Naive thymus-derived CD4-positive, alpha-beta T cell (primary cell): Measurements from ENCODE around the gene CCSER1. TPM values are rescaled to one million over a fixed set of nuclear protein-coding genes. Genes with fewer than 3 reads are reported as not detected.
"Not testable (repeated sequence)": the region's sequence is repeated elsewhere in the genome, so short reads cannot be mapped to it uniquely, and the experiment has no call there.

Experiments
- ATAC-seq: fragments of 150-1000 bp; cut with Tn5 transposase; 2 replicates; pipeline ENCODE4 v1.10.0; 2021; ENCODE audit warnings: mild to moderate bottlenecking, moderate library complexity
- CTCF ChIA-PET: fragments of 350-600 bp; sonication (Branson Sonifier 250); formaldehyde crosslinking; loops from one replicate; lab custom pipeline; 2021; ENCODE audit warnings: antibody characterized with exemption; lab: Charles Lee
- POLR2A ChIA-PET: fragments of 350-600 bp; sonication (Branson Sonifier 250); formaldehyde crosslinking; loops from one replicate; lab custom pipeline; 2021; ENCODE audit warnings: antibody characterized with exemption, inconsistent platforms; lab: Charles Lee
- DNase-seq, 9 donors: peaks; one replicate each; pipeline versions ENCODE4 v3.0.0 to v3.0.0-alpha.2; 2020 to 2022; ENCODE audit warnings: mixed read lengths in 1 of 9
- H3K27ac ChIP-seq: one replicate; pipeline ENCODE4 v1.7.0; 2013; ENCODE audit warnings: mild to moderate bottlenecking, low read depth, low read length, moderate library complexity
- H3K27me3 ChIP-seq, 2 donors: one replicate each; pipeline ENCODE4 v1.7.0; 2013; ENCODE audit warnings: low read length in 2 of 2, mild to moderate bottlenecking in 2 of 2, moderate library complexity in 2 of 2; ENCODE audit not compliant: control insufficient read depth in 2 of 2, insufficient read depth in 2 of 2
- H3K36me3 ChIP-seq, 3 experiments: 1 replicate in 2 of 3; 2 replicates in 1 of 3; pipeline ENCODE4 v1.7.0; 2013; ENCODE audit warnings: low read length in 3 of 3, mild to moderate bottlenecking in 3 of 3, moderate library complexity in 1 of 3; ENCODE audit not compliant: insufficient read depth in 3 of 3, control insufficient read depth in 2 of 3
- H3K4me1 ChIP-seq, 2 donors: one replicate each; pipeline ENCODE4 v1.7.0; 2013; ENCODE audit warnings: low read length in 2 of 2, mild to moderate bottlenecking in 2 of 2, moderate library complexity in 1 of 2; ENCODE audit not compliant: control insufficient read depth in 2 of 2, insufficient read depth in 2 of 2
- H3K4me3 ChIP-seq: 2 replicates; pipeline ENCODE4 v1.7.0; 2013; ENCODE audit warnings: mild to moderate bottlenecking, low read length
- H3K9me3 ChIP-seq, 3 experiments: 1 replicate in 2 of 3; 2 replicates in 1 of 3; pipeline ENCODE4 v1.7.0; 2013; ENCODE audit warnings: low read length in 3 of 3; ENCODE audit not compliant: control insufficient read depth in 2 of 3
- H3K27ac Mint-ChIP-seq, 9 donors: one replicate each; pipeline ENCODE4 v1.8.0; 2020 to 2022; ENCODE audit warnings: mixed read lengths in 9 of 9, mild to moderate bottlenecking in 8 of 9, moderate library complexity in 5 of 9, inconsistent platforms in 2 of 9
- H3K27me3 Mint-ChIP-seq, 5 donors: one replicate each; pipeline ENCODE4 v1.8.0; 2021 to 2022; ENCODE audit warnings: mixed read lengths in 5 of 5, mild to moderate bottlenecking in 1 of 5
- H3K36me3 Mint-ChIP-seq, 5 donors: one replicate each; pipeline ENCODE4 v1.8.0; 2020 to 2022; ENCODE audit warnings: mixed read lengths in 5 of 5, mild to moderate bottlenecking in 3 of 5, inconsistent platforms in 1 of 5
- H3K4me1 Mint-ChIP-seq, 7 donors: one replicate each; pipeline ENCODE4 v1.8.0; 2020 to 2022; ENCODE audit warnings: mixed read lengths in 7 of 7, mild to moderate bottlenecking in 3 of 7, inconsistent platforms in 1 of 7
- H3K4me3 Mint-ChIP-seq, 10 donors: one replicate each; pipeline ENCODE4 v1.8.0; 2020 to 2022; ENCODE audit warnings: mild to moderate bottlenecking in 10 of 10, mixed read lengths in 10 of 10, moderate library complexity in 6 of 10, inconsistent platforms in 2 of 10
- H3K9me3 Mint-ChIP-seq, 11 donors: one replicate each; pipeline ENCODE4 v1.8.0; 2020 to 2022; ENCODE audit warnings: mixed read lengths in 11 of 11, mild to moderate bottlenecking in 4 of 11, inconsistent platforms in 1 of 11, moderate library complexity in 1 of 11
- intact Hi-C, 2 donors: fragments of 100-400 bp; cut with micrococcal nuclease; formaldehyde crosslinking; loops; one replicate each; pipeline ENCODE4 v1.15.1; 2023
- polyA plus RNA-seq, 2 donors: library from polyadenylated mRNA; unstranded; fragments of 300-500 nt; fragmentation: Illumina TruSeq; gene quantifications; one replicate each; pipeline ENCODE4 v1.2.3, GENCODE V29; 2021
- total RNA-seq, 6 experiments: library from RNA in 5 of 6; stranded (reverse) in 5 of 6; gene quantifications; 1 replicate in 5 of 6; 2 replicates in 1 of 6; pipeline ENCODE4 v1.2.3 and lab custom pipeline; 2021 to 2026

Gene CCSER1
- total and polyA plus RNA-seq, 7 experiments from 2014 or later, result 0.30 to 4.0 (median 1.4) TPM; not detected in 3

- CTCF ChIA-PET, result no interaction called here
- H3K27ac Mint-ChIP-seq, result no peak overlapping the region
- H3K36me3 Mint-ChIP-seq, result no peaks in the 10 kb centered on the region
- DNase-seq (no peak), ATAC-seq (no peak)
- no peaks in the 10 kb centered on the region for H3K4me1 Mint-ChIP-seq
- H3K9me3 ChIP-seq, result no peaks in the 10 kb centered on the region
- H3K4me3 ChIP-seq, result no peak overlapping the region
- no peak overlapping the region for H3K27ac ChIP-seq
- POLR2A ChIA-PET, result no interaction called here
- H3K27me3 Mint-ChIP-seq, result no peaks in the 10 kb centered on the region
- peaks cover 0 to 16% (median 5%) of the 10 kb centered on the region in 11 donors for H3K9me3 Mint-ChIP-seq
- no peaks in the 10 kb centered on the region for H3K36me3 ChIP-seq
- no peak overlapping the region for H3K4me3 Mint-ChIP-seq
- intact Hi-C loops, result no loop called here
- no peaks in the 10 kb centered on the region for H3K4me1 ChIP-seq
- no peaks in the 10 kb centered on the region for H3K27me3 ChIP-seq
These were observed 1044.0 kb downstream of the CCSER1 start for GRCh38 chr4:91171217-91171616.

GRCh38 chr4:91185061-91185460, 1057.9 kb downstream of the CCSER1 start:
- H3K27me3 ChIP-seq, H3K4me3 ChIP-seq, H3K4me3 Mint-ChIP-seq, DNase-seq, H3K27me3 Mint-ChIP-seq, H3K27ac ChIP-seq, CTCF ChIA-PET, H3K36me3 ChIP-seq, H3K27ac Mint-ChIP-seq, H3K4me1 Mint-ChIP-seq, POLR2A ChIA-PET, H3K36me3 Mint-ChIP-seq, H3K4me1 ChIP-seq, intact Hi-C loops, H3K9me3 ChIP-seq, ATAC-seq: not testable (repeated sequence)
- peaks cover 2 to 30% (median 11%) of the 10 kb centered on the region in 11 donors for H3K9me3 Mint-ChIP-seq

DNA sequence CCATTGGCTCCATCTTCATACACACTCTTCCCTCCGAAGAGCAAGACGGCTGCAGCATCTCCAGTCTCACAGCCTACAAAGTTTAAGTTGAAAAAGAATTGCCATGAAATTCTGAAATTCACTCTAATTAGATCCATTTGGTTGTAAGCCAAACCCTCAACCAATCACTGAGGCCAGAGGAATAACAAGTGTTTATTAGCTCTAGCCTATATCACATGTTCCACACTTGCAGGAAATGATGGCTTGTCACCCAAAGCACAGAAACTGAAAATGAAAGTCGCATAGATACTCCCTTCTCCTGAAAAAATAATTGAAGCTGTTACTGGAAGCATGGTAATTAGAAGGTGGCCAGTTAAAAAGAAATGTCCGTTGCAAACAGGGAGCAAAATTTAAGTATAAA, 1071.8 kb downstream of the CCSER1 start:
- no peaks in the 10 kb centered on the region for H3K9me3 ChIP-seq

DNA sequence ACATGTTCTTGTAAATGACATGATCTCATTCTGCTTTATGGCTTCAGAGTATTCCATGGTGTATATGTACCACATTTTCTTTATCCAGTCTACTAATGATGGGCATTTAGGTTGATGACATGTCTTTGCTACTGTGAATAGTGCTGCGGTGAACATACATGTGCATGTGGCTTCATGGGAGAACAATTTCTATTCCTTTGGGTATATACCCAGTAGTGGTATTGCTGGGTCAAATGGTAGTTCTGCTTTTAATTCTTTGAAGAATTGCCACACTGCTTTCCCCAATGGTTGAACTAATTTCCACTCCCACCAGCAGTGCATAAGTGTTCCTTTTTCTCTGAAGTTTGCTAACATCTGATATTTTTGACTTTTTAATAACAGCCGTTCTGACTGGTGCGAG, 1080.3 kb downstream of the CCSER1 start:
- H3K27ac ChIP-seq, result no peak overlapping the region
- Mint-ChIP-seq H3K27ac (no peak overlapping the region), H3K27me3 (no peaks in the 10 kb centered on the region), H3K4me1 (no peaks in the 10 kb centered on the region), H3K4me3 (no peak overlapping the region), H3K9me3 (peaks cover 0 to 30% (median 2%) of the 10 kb centered on the region in 11 donors), H3K36me3 (no peaks in the 10 kb centered on the region)
- H3K4me1 ChIP-seq, result no peaks in the 10 kb centered on the region
- intact Hi-C loops, result no loop called here
- ChIA-PET POLR2A (no interaction called here), CTCF (no interaction called here)
- H3K4me3 ChIP-seq, result no peak overlapping the region
- H3K36me3 ChIP-seq, result no peaks in the 10 kb centered on the region
- DNase-seq (no peak), ATAC-seq (no peak)
- no peaks in the 10 kb centered on the region for H3K27me3 ChIP-seq
- no peaks in the 10 kb centered on the region for H3K9me3 ChIP-seq

More for the DNA sequence above, 1071.8 kb downstream of the CCSER1 start:
- Mint-ChIP-seq H3K27ac (peak overlapping the region in 1 of 9 donors; percentile 20), H3K36me3 (no peaks in the 10 kb centered on the region), H3K4me1 (peaks cover 0 to 5% (median 0%) of the 10 kb centered on the region in 7 donors), H3K4me3 (peak overlapping the region in 1 of 10 donors; percentile 33), H3K27me3 (no peaks in the 10 kb centered on the region), H3K9me3 (peaks cover 0 to 4% (median 0%) of the 10 kb centered on the region in 11 donors)
- no peaks in the 10 kb centered on the region for H3K4me1 ChIP-seq
- DNase-seq (no peak), ATAC-seq (no peak)
- intact Hi-C loops, result no loop called here
- CTCF ChIA-PET, result no interaction called here
- no peak overlapping the region for H3K27ac ChIP-seq
- POLR2A ChIA-PET, result no interaction called here
- no peak overlapping the region for H3K4me3 ChIP-seq
- H3K27me3 ChIP-seq, result no peaks in the 10 kb centered on the region
- H3K36me3 ChIP-seq, result no peaks in the 10 kb centered on the region

GRCh38 chr4:91212211-91212610, 1085.0 kb downstream of the CCSER1 start:
- no peaks in the 10 kb centered on the region for H3K4me1 Mint-ChIP-seq
- ChIA-PET CTCF (no interaction called here), POLR2A (no interaction called here)
- Histone ChIP-seq H3K4me1 (no peaks in the 10 kb centered on the region), H3K4me3 (no peak overlapping the region), H3K9me3 (no peaks in the 10 kb centered on the region), H3K27me3 (no peaks in the 10 kb centered on the region), H3K27ac (no peak overlapping the region), H3K36me3 (no peaks in the 10 kb centered on the region)
- intact Hi-C loops, result no loop called here
- no peak for DNase-seq
- ATAC-seq, result no peak
- H3K27me3 Mint-ChIP-seq, result no peaks in the 10 kb centered on the region
- H3K36me3 Mint-ChIP-seq, result no peaks in the 10 kb centered on the region
- peaks cover 0 to 36% (median 5%) of the 10 kb centered on the region in 11 donors for H3K9me3 Mint-ChIP-seq
- H3K27ac Mint-ChIP-seq, result no peak overlapping the region
- H3K4me3 Mint-ChIP-seq, result no peak overlapping the region

- intact Hi-C loops, H3K27ac ChIP-seq, H3K27me3 Mint-ChIP-seq, H3K9me3 ChIP-seq, CTCF ChIA-PET, ATAC-seq, DNase-seq, H3K36me3 ChIP-seq, H3K36me3 Mint-ChIP-seq, POLR2A ChIA-PET, H3K27ac Mint-ChIP-seq, H3K27me3 ChIP-seq, H3K4me3 Mint-ChIP-seq, H3K4me1 Mint-ChIP-seq, H3K4me1 ChIP-seq, H3K4me3 ChIP-seq: not testable (repeated sequence)
- H3K9me3 Mint-ChIP-seq, result peaks cover 0 to 13% (median 3%) of the 10 kb centered on the region in 11 donors
These were observed 1090.7 kb downstream of the CCSER1 start for GRCh38 chr4:91217831-91218403.

- Histone ChIP-seq H3K27ac (no peak overlapping the region), H3K36me3 (no peaks in the 10 kb centered on the region), H3K4me1 (no peaks in the 10 kb centered on the region), H3K27me3 (no peaks in the 10 kb centered on the region), H3K4me3 (no peak overlapping the region), H3K9me3 (no peaks in the 10 kb centered on the region)
- H3K4me1 Mint-ChIP-seq, result no peaks in the 10 kb centered on the region
- ATAC-seq, result no peak
- no peak for DNase-seq
- CTCF ChIA-PET, result interaction anchor here (0.7 kb wide), 1 partner anchor 468 kb away, joined by 3 read pairs; no protein-coding TSS in a partner anchor
- H3K36me3 Mint-ChIP-seq, result no peaks in the 10 kb centered on the region
- intact Hi-C loops, result no loop called here
- H3K4me3 Mint-ChIP-seq, result no peak overlapping the region
- POLR2A ChIA-PET, result no interaction called here
- H3K27ac Mint-ChIP-seq, result no peak overlapping the region
- H3K9me3 Mint-ChIP-seq, result peaks cover 0 to 13% (median 3%) of the 10 kb centered on the region in 11 donors
- no peaks in the 10 kb centered on the region for H3K27me3 Mint-ChIP-seq
These were observed 1093.1 kb downstream of the CCSER1 start for GRCh38 chr4:91220315-91220714.
